GM12864 (cell line): ENCODE measurements around the gene KCNMA1.

Source experiments
- DNase-seq: peaks from one replicate; pipeline ENCODE4 v3.0.0-alpha.2; 2011; ENCODE audit warnings: low read depth
- H3K4me3 ChIP-seq: 2 replicates; pipeline ENCODE4 v1.5.1; 2011; ENCODE audit warnings: mild to moderate bottlenecking, low read depth, low read length, control low read depth
- TF ChIP-seq, protein P1 (sequence below): IDR thresholded peaks from 2 replicates; pipeline ENCODE4 v1.5.1; 2011; ENCODE audit warnings: low read depth, mild to moderate bottlenecking, moderate library complexity, low read length, control low read depth, inconsistent platforms; ENCODE audit errors: missing control alignments

KCNMA1 gene

DNA sequence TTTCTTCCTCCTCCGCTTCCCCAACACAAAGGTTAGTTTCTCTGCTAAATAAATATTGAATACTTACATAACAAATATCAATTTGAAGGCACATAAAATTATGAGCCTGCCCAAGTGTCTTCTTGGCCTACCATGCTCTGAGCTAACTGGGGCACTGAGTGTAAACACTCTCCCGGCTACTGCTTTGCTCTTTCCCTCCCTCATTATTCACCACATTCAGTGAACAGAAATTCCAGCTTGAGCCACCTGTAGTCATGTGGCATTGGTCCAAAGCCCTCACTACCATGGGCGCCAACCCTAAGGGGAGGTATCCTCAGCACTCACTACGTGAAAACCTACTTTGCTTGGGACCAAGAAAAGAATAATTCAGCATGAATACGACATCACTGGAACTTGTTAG lies 409.0 kb downstream of the KCNMA1 start:
- H3K4me3 ChIP-seq: no peak overlapping the region
- DNase-seq: no peak
- TF ChIP-seq, protein P1, sequence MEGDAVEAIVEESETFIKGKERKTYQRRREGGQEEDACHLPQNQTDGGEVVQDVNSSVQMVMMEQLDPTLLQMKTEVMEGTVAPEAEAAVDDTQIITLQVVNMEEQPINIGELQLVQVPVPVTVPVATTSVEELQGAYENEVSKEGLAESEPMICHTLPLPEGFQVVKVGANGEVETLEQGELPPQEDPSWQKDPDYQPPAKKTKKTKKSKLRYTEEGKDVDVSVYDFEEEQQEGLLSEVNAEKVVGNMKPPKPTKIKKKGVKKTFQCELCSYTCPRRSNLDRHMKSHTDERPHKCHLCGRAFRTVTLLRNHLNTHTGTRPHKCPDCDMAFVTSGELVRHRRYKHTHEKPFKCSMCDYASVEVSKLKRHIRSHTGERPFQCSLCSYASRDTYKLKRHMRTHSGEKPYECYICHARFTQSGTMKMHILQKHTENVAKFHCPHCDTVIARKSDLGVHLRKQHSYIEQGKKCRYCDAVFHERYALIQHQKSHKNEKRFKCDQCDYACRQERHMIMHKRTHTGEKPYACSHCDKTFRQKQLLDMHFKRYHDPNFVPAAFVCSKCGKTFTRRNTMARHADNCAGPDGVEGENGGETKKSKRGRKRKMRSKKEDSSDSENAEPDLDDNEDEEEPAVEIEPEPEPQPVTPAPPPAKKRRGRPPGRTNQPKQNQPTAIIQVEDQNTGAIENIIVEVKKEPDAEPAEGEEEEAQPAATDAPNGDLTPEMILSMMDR: no peak

DNA sequence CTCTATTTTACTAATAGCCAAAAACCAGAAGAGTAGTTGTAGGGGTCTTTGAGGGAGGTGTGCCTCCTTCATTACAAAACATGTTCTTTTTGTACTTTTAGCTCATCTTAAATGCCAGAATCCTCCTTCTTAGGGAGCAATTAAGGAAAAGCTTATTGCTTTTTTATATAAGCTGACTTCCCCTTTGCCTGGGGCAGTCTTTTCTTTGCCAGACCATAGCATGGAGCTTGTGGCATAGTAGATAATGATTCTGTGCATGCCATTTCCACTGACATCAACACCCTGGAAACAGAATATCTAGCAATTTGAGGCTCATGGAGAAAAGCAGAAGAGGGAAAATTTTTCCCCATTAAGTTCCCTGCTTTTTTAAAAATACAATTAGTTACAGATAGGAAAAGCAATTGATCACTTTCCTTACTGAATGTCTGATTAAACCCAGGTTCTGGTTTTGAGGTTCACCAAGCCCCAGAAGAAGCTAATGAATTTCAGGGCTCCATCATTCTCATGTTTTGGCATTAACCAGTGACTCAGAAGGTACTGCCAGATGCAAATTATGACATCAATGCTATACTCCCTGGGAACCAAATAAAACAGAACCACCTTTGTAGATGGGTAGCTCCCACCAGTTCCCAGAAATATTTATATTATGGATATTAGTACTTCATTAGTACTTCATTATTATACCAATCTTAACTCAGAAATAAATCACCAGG lies 410.6 kb downstream of the KCNMA1 start:
- DNase-seq: no peak
- TF ChIP-seq, protein P1: no peak
- no peak overlapping the region for H3K4me3 ChIP-seq

DNA sequence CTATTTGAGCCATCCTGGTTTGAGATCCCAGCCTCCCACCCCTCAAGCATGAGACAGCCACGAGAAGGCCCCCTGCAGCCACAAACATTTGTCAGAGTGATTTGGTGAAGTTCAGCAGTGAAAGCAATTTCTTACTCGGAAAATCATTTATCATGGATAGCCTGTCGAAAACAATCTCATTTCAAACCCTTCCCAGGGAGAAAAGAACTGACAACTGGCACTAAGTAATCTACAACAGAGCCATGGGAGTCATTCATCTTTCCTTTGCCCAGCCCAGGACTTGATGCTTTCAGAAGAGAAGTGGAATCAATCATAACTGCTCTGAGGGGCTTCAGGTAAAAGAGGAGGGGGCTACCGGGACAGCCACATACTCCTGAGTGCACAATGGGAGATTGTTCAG lies 411.2 kb downstream of the KCNMA1 start:
- TF ChIP-seq, protein P1: no peak
- no peak overlapping the region for H3K4me3 ChIP-seq
- no peak for DNase-seq

DNA sequence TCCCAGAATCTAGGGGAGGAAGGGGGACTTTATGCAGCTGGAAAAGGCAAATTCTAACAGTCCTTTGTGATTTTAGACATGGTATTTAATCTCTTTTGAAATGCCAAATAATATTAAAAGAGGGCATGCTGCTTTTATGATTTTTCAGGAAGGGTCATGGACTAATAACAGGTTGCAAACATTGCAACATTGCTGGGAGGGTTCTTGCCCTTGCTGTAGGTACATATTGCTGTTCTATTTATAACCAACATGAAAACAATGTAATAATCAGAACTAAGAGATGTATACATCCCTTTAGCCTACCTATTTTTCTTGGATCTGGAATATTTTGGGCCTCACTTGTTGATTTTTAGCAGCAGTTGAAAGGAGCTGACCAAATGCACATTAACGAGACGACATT lies 411.6 kb downstream of the KCNMA1 start:
- H3K4me3 ChIP-seq: no peak overlapping the region
- TF ChIP-seq, protein P1: no peak
- DNase-seq: no peak

DNA sequence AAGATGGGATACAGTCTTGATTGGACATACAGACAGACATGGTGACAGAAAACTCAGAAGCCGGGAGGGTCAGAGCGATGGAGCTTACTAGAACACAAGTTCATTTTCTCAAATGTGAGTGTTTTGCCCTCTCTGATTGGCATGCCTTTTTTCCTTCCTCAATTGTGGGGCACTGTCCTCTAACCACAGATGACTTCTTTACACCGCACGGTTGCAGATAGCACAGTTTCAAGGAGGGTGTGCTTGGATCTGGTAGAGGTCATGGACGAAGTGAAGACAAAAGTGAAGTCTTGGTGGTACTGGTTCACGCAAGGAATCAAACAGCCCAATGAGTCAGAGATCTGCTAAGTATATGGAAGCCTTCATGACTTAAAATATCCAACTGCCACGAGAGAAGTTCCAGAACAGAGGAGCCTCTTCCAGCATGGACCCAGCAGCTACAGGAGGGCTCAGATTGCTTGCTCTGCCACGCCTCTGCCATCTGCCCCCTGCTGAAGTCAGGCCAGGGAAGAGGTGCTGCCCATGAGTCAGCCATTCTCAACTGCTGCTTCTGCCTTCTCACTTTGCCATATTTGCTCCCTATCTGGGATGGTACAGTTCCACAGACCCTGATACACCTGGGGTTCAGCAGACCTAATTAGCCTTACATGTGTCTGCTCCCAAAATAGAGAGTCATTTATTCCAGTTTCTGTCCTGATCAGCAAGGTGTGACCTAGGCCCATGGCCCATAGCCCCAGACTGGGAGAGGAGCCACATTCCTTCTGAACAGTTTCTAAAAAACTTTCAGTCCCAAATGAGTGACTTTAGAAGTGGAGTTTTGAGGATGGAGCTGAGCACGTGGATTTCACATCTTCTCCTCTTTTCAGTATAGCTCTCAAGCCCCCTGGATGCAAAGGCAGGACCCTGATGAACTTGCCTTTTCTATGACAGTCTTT lies 413.8 kb downstream of the KCNMA1 start:
- no peak for DNase-seq
- TF ChIP-seq, protein P1: no peak
- no peak overlapping the region for H3K4me3 ChIP-seq

DNA sequence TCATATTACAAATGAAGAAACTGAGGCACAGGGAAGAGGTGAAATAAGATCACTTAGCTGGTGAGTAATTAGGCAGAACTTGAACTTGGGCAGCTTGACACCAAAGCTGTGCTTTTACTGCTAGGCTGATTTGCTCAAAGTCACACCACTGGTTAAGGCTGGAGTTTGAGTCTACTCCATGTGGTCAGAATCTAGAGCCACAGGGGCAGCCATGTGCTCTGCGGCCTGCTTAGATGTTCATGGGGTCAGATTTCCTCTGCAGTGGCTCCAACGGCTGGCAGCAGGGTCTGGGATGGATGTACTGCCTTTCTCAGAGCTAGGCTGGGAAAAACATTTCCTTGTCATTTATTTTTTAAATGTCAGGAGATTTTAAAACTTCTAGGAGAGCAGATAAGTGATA lies 417.5 kb downstream of the KCNMA1 start:
- H3K4me3 ChIP-seq: no peak overlapping the region
- TF ChIP-seq, protein P1: no peak
- DNase-seq: no peak
